Measurements from ENCODE around the gene IMPDH2.
A peak's percentile ranks its signal among the peaks of the same experiment; 100 is the strongest.

The IMPDH2 gene

DNA sequence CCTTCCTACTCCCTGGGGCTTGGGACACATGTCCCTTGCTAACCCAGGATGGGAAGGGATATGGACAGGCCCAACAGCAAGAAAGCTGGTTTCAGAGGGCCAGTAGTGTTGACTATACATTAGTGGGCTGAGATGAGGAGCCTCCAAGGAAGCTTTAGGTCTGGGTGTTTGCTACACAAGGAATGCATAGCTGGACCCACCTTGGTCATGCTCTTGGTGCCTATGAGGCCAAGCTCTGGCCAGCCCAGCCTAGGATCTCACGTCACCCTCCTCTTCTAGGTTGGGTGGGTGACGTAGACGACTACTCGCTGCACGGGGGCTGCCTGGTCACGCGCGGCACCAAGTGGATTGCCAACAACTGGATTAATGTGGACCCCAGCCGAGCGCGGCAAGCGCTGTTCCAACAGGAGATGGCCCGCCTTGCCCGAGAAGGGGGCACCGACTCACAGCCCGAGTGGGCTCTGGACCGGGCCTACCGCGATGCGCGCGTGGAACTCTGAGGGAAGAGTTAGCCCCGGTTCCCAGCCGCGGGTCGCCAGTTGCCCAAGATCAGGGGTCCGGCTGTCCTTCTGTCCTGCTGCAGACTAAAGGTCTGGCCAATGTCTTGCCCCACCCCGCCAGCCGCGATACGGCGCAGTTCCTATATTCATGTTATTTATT is 22.7 kb downstream of the IMPDH2 start:
- Mint-ChIP-seq H3K9me3 (no peaks in the 10 kb centered on the region), H3K4me1 (peaks cover 21% of the 10 kb centered on the region), H3K36me3 (ENCODE audit: low read depth) (peaks cover 9% of the 10 kb centered on the region), H3K27me3 (ENCODE audit: low read depth) (no peaks in the 10 kb centered on the region), H3K4me3 (peak overlapping the region; percentile 99 to 100 (median 100)), H3K27ac (peak overlapping the region; percentile 99 to 100 (median 100))
- TF ChIP-seq CTCF (IDR thresholded peaks at IDR 0.05; ENCODE audit: unreplicated experiment in 3 of 3): no peak

DNA sequence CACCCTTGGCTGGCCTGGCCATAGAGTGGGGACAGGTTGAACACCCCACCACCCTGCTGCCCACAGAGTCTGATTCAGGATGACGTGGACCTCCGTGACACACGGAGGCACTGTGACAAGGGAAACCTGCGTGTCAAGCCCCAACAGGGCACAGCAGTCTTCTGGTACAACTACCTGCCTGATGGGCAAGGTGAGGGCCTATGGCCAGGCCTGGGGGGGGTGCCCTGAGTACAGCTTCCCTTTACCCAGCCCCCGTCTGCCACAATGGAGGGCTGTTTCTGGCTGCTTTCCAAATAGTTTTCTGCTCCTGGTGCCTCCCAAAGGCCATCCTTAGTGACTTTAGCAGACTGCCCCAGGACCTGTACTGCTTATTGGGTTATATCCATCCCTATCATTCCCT is 23.2 kb downstream of the IMPDH2 start:
- Mint-ChIP-seq H3K4me3 (peak overlapping the region; percentile 99 to 100 (median 100)), H3K36me3 (ENCODE audit: low read depth) (peaks cover 7% of the 10 kb centered on the region), H3K27ac (peak overlapping the region; percentile 99 to 100 (median 100))

DNA sequence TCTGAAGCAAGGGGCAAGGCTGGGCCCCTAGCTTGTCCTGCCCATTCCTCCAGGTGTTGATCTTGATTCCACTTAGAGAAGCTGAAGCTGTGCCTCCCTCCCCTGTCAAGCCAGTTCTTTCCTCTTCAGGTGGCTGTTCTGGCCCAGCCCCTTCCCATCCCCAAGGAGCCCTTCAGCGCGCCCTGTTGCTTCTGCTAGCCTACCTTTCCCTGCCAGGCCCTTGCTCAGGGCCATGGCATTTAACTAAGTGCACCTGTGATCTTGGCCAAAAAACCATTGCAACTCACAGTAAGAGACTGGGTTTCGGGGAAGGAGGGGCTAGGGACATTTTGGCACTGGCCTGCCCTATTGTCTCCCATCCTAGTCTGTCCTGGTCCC is 23.9 kb downstream of the IMPDH2 start:
- no peak for TF ChIP-seq CTCF (IDR thresholded peaks at IDR 0.05; ENCODE audit: unreplicated experiment in 3 of 3)
- Mint-ChIP-seq H3K36me3 (ENCODE audit: low read depth) (peaks cover 7% of the 10 kb centered on the region), H3K27me3 (ENCODE audit: low read depth) (no peaks in the 10 kb centered on the region), H3K4me1 (peaks cover 21% of the 10 kb centered on the region), H3K4me3 (no peak overlapping the region), H3K27ac (no peak overlapping the region), H3K9me3 (no peaks in the 10 kb centered on the region)

More for the DNA sequence above, 23.2 kb downstream of the IMPDH2 start:
- peaks cover 21% of the 10 kb centered on the region for H3K4me1 Mint-ChIP-seq
- H3K27me3 Mint-ChIP-seq (ENCODE audit: low read depth): no peaks in the 10 kb centered on the region
- H3K9me3 Mint-ChIP-seq: no peaks in the 10 kb centered on the region
- no peak for TF ChIP-seq CTCF (IDR thresholded peaks at IDR 0.05; ENCODE audit: unreplicated experiment in 3 of 3)

GRCh38 chr3:49004352-49005302 is 24.6 kb downstream of the IMPDH2 start:
- Mint-ChIP-seq H3K4me3 (peak overlapping the region in 1 of 3 experiments; percentile 67), H3K9me3 (no peaks in the 10 kb centered on the region), H3K4me1 (peaks cover 21% of the 10 kb centered on the region), H3K36me3 (ENCODE audit: low read depth) (peaks cover 7% of the 10 kb centered on the region), H3K27ac (no peak overlapping the region), H3K27me3 (ENCODE audit: low read depth) (no peaks in the 10 kb centered on the region)
- no peak for TF ChIP-seq CTCF (IDR thresholded peaks at IDR 0.05; ENCODE audit: unreplicated experiment in 3 of 3)

DNA sequence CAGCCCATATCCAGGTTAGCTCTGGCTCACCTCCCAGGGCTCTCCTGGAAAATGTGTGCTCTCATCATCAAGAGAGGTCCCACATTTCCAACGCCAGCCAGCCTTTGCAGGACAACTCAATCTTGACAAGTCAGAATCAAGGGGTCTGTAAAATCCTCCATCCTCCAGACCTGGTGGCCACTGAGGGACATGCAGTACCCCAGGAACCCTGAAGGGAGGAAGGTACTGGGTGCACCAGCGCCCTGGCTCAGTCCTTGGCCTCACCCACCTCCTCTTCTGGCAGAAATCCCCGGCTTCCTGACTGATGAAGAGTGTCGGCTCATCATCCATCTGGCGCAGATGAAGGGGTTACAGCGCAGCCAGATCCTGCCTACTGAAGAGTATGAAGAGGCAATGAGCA is 28.0 kb downstream of the IMPDH2 start:
- Mint-ChIP-seq H3K27ac (no peak overlapping the region), H3K9me3 (no peaks in the 10 kb centered on the region), H3K4me1 (no peaks in the 10 kb centered on the region), H3K27me3 (ENCODE audit: low read depth) (no peaks in the 10 kb centered on the region), H3K4me3 (no peak overlapping the region), H3K36me3 (ENCODE audit: low read depth) (no peaks in the 10 kb centered on the region)
- TF ChIP-seq CTCF (IDR thresholded peaks at IDR 0.05; ENCODE audit: unreplicated experiment in 3 of 3): no peak
